Mucosa of stomach (tissue), 1 donor: ENCODE measurements around the gene MRPL55.
A peak's percentile ranks its signal among the peaks of the same experiment; 100 is the strongest.

Experiments
- H3K27me3 ChIP-seq: one replicate; pipeline ENCODE4 v1.7.0; 2013; ENCODE audit warnings: mild to moderate bottlenecking, low read length; ENCODE audit not compliant: control insufficient read depth, insufficient read depth
- H3K36me3 ChIP-seq: one replicate; pipeline ENCODE4 v1.7.0; 2013; ENCODE audit warnings: low read length; ENCODE audit not compliant: control insufficient read depth, insufficient read depth
- H3K4me1 ChIP-seq: one replicate; pipeline ENCODE4 v1.7.0; 2013; ENCODE audit warnings: mild to moderate bottlenecking, low read length; ENCODE audit not compliant: control insufficient read depth, insufficient read depth
- H3K4me3 ChIP-seq: one replicate; pipeline ENCODE4 v1.7.0; 2013; ENCODE audit warnings: low read length
- H3K9ac ChIP-seq: one replicate; pipeline ENCODE4 v1.7.0; 2013; ENCODE audit warnings: mild to moderate bottlenecking, low read length, moderate library complexity
- H3K9me3 ChIP-seq: one replicate; pipeline ENCODE4 v1.7.0; 2013; ENCODE audit warnings: mild to moderate bottlenecking, low read length, moderate library complexity; ENCODE audit not compliant: control insufficient read depth
- donor health status: Pancreatic carcinoma.

The MRPL55 gene

GRCh38 chr1:228083871-228084278 is 25.2 kb downstream of the MRPL55 start:
- Histone ChIP-seq H3K27me3 (no peaks in the 10 kb centered on the region), H3K4me1 (peaks cover 54% of the 10 kb centered on the region), H3K9me3 (no peaks in the 10 kb centered on the region), H3K9ac (peak overlapping the region; percentile 99), H3K36me3 (peaks cover 6% of the 10 kb centered on the region), H3K4me3 (peak overlapping the region; percentile 93)

GRCh38 chr1:228082918-228083870 is 25.9 kb downstream of the MRPL55 start:
- H3K9me3 ChIP-seq = no peaks in the 10 kb centered on the region
- H3K27me3 ChIP-seq = no peaks in the 10 kb centered on the region
- peak overlapping the region; percentile 99 for H3K9ac ChIP-seq
- H3K4me3 ChIP-seq = peak overlapping the region; percentile 93
- H3K4me1 ChIP-seq = peaks cover 48% of the 10 kb centered on the region
- no peaks in the 10 kb centered on the region for H3K36me3 ChIP-seq

GRCh38 chr1:228082214-228082917 is 26.7 kb downstream of the MRPL55 start, which contains the start of gene ARF1:
ARF1 (plus strand) TSS chr1:228082708; CDS start chr1:228097115, 14,407 bp downstream.
- peak within 1 kb of the TSS; percentile 93 for H3K4me3 ChIP-seq
- no peaks in the 10 kb centered on the region for H3K36me3 ChIP-seq
- H3K9ac ChIP-seq = peak within 1 kb of the TSS; percentile 99
- H3K9me3 ChIP-seq = no peaks in the 10 kb centered on the region
- H3K27me3 ChIP-seq = no peaks in the 10 kb centered on the region
- peaks cover 39% of the 10 kb centered on the region for H3K4me1 ChIP-seq

- peaks cover 33% of the 10 kb centered on the region for H3K4me1 ChIP-seq
- no peaks in the 10 kb centered on the region for H3K9me3 ChIP-seq
- peak overlapping the region; percentile 99 for H3K9ac ChIP-seq
- H3K36me3 ChIP-seq = no peaks in the 10 kb centered on the region
- H3K27me3 ChIP-seq = no peaks in the 10 kb centered on the region
- peak overlapping the region; percentile 54 for H3K4me3 ChIP-seq
Observed at GRCh38 chr1:228081578-228082213, 27.4 kb downstream of the MRPL55 start.

GRCh38 chr1:228081144-228081543 is 28.0 kb downstream of the MRPL55 start:
- H3K27me3 ChIP-seq = no peaks in the 10 kb centered on the region
- H3K36me3 ChIP-seq = no peaks in the 10 kb centered on the region
- H3K4me1 ChIP-seq = peaks cover 29% of the 10 kb centered on the region
- H3K9me3 ChIP-seq = no peaks in the 10 kb centered on the region
- H3K9ac ChIP-seq = peak overlapping the region; percentile 99
- peak overlapping the region; percentile 54 for H3K4me3 ChIP-seq

GRCh38 chr1:228079601-228080263 is 29.4 kb downstream of the MRPL55 start:
- no peak overlapping the region for H3K9ac ChIP-seq
- no peak overlapping the region for H3K4me3 ChIP-seq
- peaks cover 15% of the 10 kb centered on the region for H3K4me1 ChIP-seq
- peaks cover 9% of the 10 kb centered on the region for H3K27me3 ChIP-seq
- H3K9me3 ChIP-seq = no peaks in the 10 kb centered on the region
- H3K36me3 ChIP-seq = no peaks in the 10 kb centered on the region

GRCh38 chr1:228079013-228079412 is 30.1 kb downstream of the MRPL55 start:
- H3K4me1 ChIP-seq = peaks cover 8% of the 10 kb centered on the region
- H3K9ac ChIP-seq = no peak overlapping the region
- H3K27me3 ChIP-seq = peaks cover 12% of the 10 kb centered on the region
- H3K4me3 ChIP-seq = no peak overlapping the region
- H3K36me3 ChIP-seq = no peaks in the 10 kb centered on the region
- no peaks in the 10 kb centered on the region for H3K9me3 ChIP-seq

GRCh38 chr1:228077565-228078330 is 31.4 kb downstream of the MRPL55 start:
- peaks cover 7% of the 10 kb centered on the region for H3K4me1 ChIP-seq
- no peak overlapping the region for H3K4me3 ChIP-seq
- H3K9me3 ChIP-seq = no peaks in the 10 kb centered on the region
- H3K9ac ChIP-seq = no peak overlapping the region
- H3K36me3 ChIP-seq = no peaks in the 10 kb centered on the region
- H3K27me3 ChIP-seq = peaks cover 14% of the 10 kb centered on the region

- Histone ChIP-seq H3K27me3 (peaks cover 22% of the 10 kb centered on the region), H3K36me3 (no peaks in the 10 kb centered on the region), H3K9ac (no peak overlapping the region), H3K4me3 (no peak overlapping the region), H3K4me1 (peaks cover 7% of the 10 kb centered on the region), H3K9me3 (no peaks in the 10 kb centered on the region)
Observed at GRCh38 chr1:228076796-228077430, 32.2 kb downstream of the MRPL55 start.

GRCh38 chr1:228075801-228076271 is 33.3 kb downstream of the MRPL55 start:
- Histone ChIP-seq H3K4me1 (no peaks in the 10 kb centered on the region), H3K9ac (no peak overlapping the region), H3K9me3 (no peaks in the 10 kb centered on the region), H3K36me3 (no peaks in the 10 kb centered on the region), H3K27me3 (peaks cover 23% of the 10 kb centered on the region), H3K4me3 (no peak overlapping the region)
